ENCODE measurements around the gene ARHGEF40.
"Not testable (repeated sequence)": the region's sequence is repeated elsewhere in the genome, so short reads cannot be mapped to it uniquely, and the experiment has no call there.

Gene ARHGEF40

GRCh38 chr14:21040370-21040925 is 29.7 kb upstream of the ARHGEF40 start:
- no peak for DNase-seq

- DNase-seq, result not testable (repeated sequence)
Observed at GRCh38 chr14:21040941-21041340, 29.2 kb upstream of the ARHGEF40 start.

- DNase-seq, result no peak
Observed at GRCh38 chr14:21041676-21042433, 28.2 kb upstream of the ARHGEF40 start, which contains the start of gene RNASE7. Gene RNASE7, plus strand, starts transcription at chr14:21042362. Its CDS starts 631 bp downstream, at chr14:21042993.

GRCh38 chr14:21042918-21043317 is 27.2 kb upstream of the ARHGEF40 start:
- no peak for DNase-seq

- DNase-seq, result no peak
Observed at GRCh38 chr14:21043387-21043973, 26.6 kb upstream of the ARHGEF40 start.

GRCh38 chr14:21043974-21044618 is 26.0 kb upstream of the ARHGEF40 start:
- no peak for DNase-seq

- DNase-seq, result no peak
Observed at GRCh38 chr14:21047378-21047781, 22.7 kb upstream of the ARHGEF40 start.

- no peak for DNase-seq
Observed at GRCh38 chr14:21048638-21049037, 21.5 kb upstream of the ARHGEF40 start.

- DNase-seq, result no peak
Observed at GRCh38 chr14:21049271-21049673, 20.8 kb upstream of the ARHGEF40 start.

- DNase-seq, result no peak
Observed at GRCh38 chr14:21050597-21050996, 19.5 kb upstream of the ARHGEF40 start.

GRCh38 chr14:21053184-21054122 is 16.7 kb upstream of the ARHGEF40 start:
- DNase-seq, result no peak

- no peak for DNase-seq
Observed at GRCh38 chr14:21054123-21054767, 15.9 kb upstream of the ARHGEF40 start.

GRCh38 chr14:21054768-21055145 is 15.3 kb upstream of the ARHGEF40 start:
- no peak for DNase-seq

- DNase-seq, result no peak
Observed at GRCh38 chr14:21055432-21056117, 14.5 kb upstream of the ARHGEF40 start.

- DNase-seq, result no peak
Observed at GRCh38 chr14:21056520-21057163, 13.5 kb upstream of the ARHGEF40 start.

- DNase-seq, result no peak
Observed at GRCh38 chr14:21057803-21058675, 12.1 kb upstream of the ARHGEF40 start, which contains the start of gene RNASE8. Gene RNASE8, plus strand, starts transcription at chr14:21057822. Its CDS starts 71 bp downstream, at chr14:21057893.

- no peak for DNase-seq
Observed at GRCh38 chr14:21058903-21059302, 11.2 kb upstream of the ARHGEF40 start.

GRCh38 chr14:21059842-21060613 is 10.1 kb upstream of the ARHGEF40 start:
- DNase-seq, result no peak
